Cardiac fibroblast (primary cell): ENCODE data around the gene GSPT2.
A peak's percentile ranks its signal among the peaks of the same experiment; 100 is the strongest.
"Not testable (repeated sequence)": the region's sequence is repeated elsewhere in the genome, so short reads cannot be mapped to it uniquely, and the experiment has no call there.

Experiments
- DNase-seq, 2 donors: peaks; one replicate each; pipeline versions ENCODE4 v3.0.0 to v3.0.0-alpha.2; 2010; ENCODE audit warnings: low read depth in 2 of 2
- H3K4me3 ChIP-seq, 2 donors: replicated peaks in 1 of 2; 1 replicate in 1 of 2; 2 replicates in 1 of 2; pipeline ENCODE4 v1.5.1; 2011; ENCODE audit warnings: low read depth in 2 of 2, low read length in 2 of 2, mild to moderate bottlenecking in 2 of 2, moderate library complexity in 1 of 2
- CTCF ChIP-seq: IDR thresholded peaks from one replicate; pipeline ENCODE4 v1.5.1; 2011; ENCODE audit warnings: low read depth, mild to moderate bottlenecking, low read length, inconsistent platforms

GSPT2 gene

GRCh38 chrX:51743179-51743957 is at the start of gene GSPT2:
Gene GSPT2, plus strand, starts transcription at chrX:51743442. Its CDS starts 185 bp downstream, at chrX:51743627.
- H3K4me3 ChIP-seq, result peak within 1 kb of the TSS; percentile 70 to 72
- TF ChIP-seq CTCF, result no peak
- peak; percentile 76 to 81 for DNase-seq

GRCh38 chrX:51694254-51694653 is 49.0 kb upstream of the GSPT2 start:
- DNase-seq, result no peak
- no peak for TF ChIP-seq CTCF
- no peak overlapping the region for H3K4me3 ChIP-seq

GRCh38 chrX:51697397-51697796 is 45.8 kb upstream of the GSPT2 start:
- DNase-seq, result no peak
- no peak for TF ChIP-seq CTCF
- no peak overlapping the region for H3K4me3 ChIP-seq

- not testable (repeated sequence) for DNase-seq
Observed at GRCh38 chrX:51710277-51711164, 32.7 kb upstream of the GSPT2 start, which contains the start of gene CENPVL1. Gene CENPVL1, plus strand, starts transcription at chrX:51710512. Its CDS starts 0 bp downstream, at chrX:51710512.

GRCh38 chrX:51712943-51713647 is 30.1 kb upstream of the GSPT2 start:
- H3K4me3 ChIP-seq, DNase-seq: not testable (repeated sequence)

More at GRCh38 chrX:51710277-51711164, 32.7 kb upstream of the GSPT2 start, which contains the start of gene CENPVL1:
- H3K4me3 ChIP-seq, result not testable (repeated sequence)

GRCh38 chrX:51728202-51728601 is 15.0 kb upstream of the GSPT2 start:
- H3K4me3 ChIP-seq, result no peak overlapping the region
- TF ChIP-seq CTCF, result no peak
- no peak for DNase-seq

GRCh38 chrX:51737091-51737490 is 6.2 kb upstream of the GSPT2 start:
- DNase-seq, result no peak
- no peak overlapping the region for H3K4me3 ChIP-seq
- no peak for TF ChIP-seq CTCF
